CD4-positive, alpha-beta T cell (primary cell): Measurements from ENCODE around the gene CUL4B. TPM values are rescaled to one million over a fixed set of nuclear protein-coding genes. Genes with fewer than 3 reads are reported as not detected.

Experiments
- ATAC-seq: fragments of 200-7000 bp; cut with Tn5 transposase; one replicate; pipeline ENCODE4 v1.10.0; 2022; ENCODE audit warnings: mild to moderate bottlenecking; ENCODE audit not compliant: poor library complexity
- CTCF ChIA-PET: fragments of 350-600 bp; sonication (Branson Sonifier 250); formaldehyde crosslinking; loops from one replicate; lab custom pipeline; 2021; ENCODE audit warnings: antibody characterized with exemption, inconsistent platforms; lab: Charles Lee
- POLR2A ChIA-PET: fragments of 350-600 bp; sonication (Branson Sonifier 250); formaldehyde crosslinking; loops from one replicate; lab custom pipeline; 2021; ENCODE audit warnings: antibody characterized with exemption, inconsistent platforms; lab: Charles Lee
- DNase-seq, 14 experiments: peaks; one replicate each; pipeline ENCODE4 v3.0.0-alpha.2; 2013 to 2020; ENCODE audit warnings: mixed read lengths in 2 of 14
- H3K27ac ChIP-seq, 2 donors: one replicate each; pipeline versions ENCODE4 v1.5.1 to v1.7.0; 2013; ENCODE audit warnings: low read length in 2 of 2, low read depth in 1 of 2, mild to moderate bottlenecking in 1 of 2
- H3K27me3 ChIP-seq, 2 experiments: 1 replicate in 1 of 2; 2 replicates in 1 of 2; pipeline versions ENCODE4 v1.6.1 to v1.7.0; 2013; ENCODE audit warnings: low read length in 2 of 2, control low read depth in 1 of 2, mild to moderate bottlenecking in 1 of 2, moderate library complexity in 1 of 2; ENCODE audit not compliant: insufficient read depth in 2 of 2, control insufficient read depth in 1 of 2
- H3K36me3 ChIP-seq: one replicate; pipeline ENCODE4 v1.6.1; 2013; ENCODE audit warnings: low read length, control low read depth; ENCODE audit not compliant: insufficient read depth
- H3K4me1 ChIP-seq: one replicate; pipeline ENCODE4 v1.6.1; 2013; ENCODE audit warnings: low read length, control low read depth; ENCODE audit not compliant: insufficient read depth
- H3K4me3 ChIP-seq: one replicate; pipeline ENCODE4 v1.5.1; 2013; ENCODE audit warnings: mild to moderate bottlenecking, low read length, moderate library complexity
- H3K9me3 ChIP-seq, 2 experiments: 1 replicate in 1 of 2; 2 replicates in 1 of 2; pipeline versions ENCODE4 v1.6.1 to v1.7.0; 2013; ENCODE audit warnings: low read length in 2 of 2, mild to moderate bottlenecking in 2 of 2, control low read depth in 1 of 2, moderate library complexity in 1 of 2; ENCODE audit not compliant: control insufficient read depth in 1 of 2, insufficient read depth in 1 of 2
- H3K27ac Mint-ChIP-seq: one replicate; pipeline ENCODE4 v1.8.0; 2020; ENCODE audit warnings: mixed read lengths
- H3K27me3 Mint-ChIP-seq: one replicate; pipeline ENCODE4 v1.8.0; 2021; ENCODE audit warnings: mixed read lengths
- H3K36me3 Mint-ChIP-seq: one replicate; pipeline ENCODE4 v1.8.0; 2021; ENCODE audit warnings: low read depth, mixed read lengths
- H3K4me1 Mint-ChIP-seq: one replicate; pipeline ENCODE4 v1.8.0; 2021; ENCODE audit warnings: low read depth, mixed read lengths
- H3K4me3 Mint-ChIP-seq: one replicate; pipeline ENCODE4 v1.8.0; 2020; ENCODE audit warnings: mild to moderate bottlenecking, mixed read lengths
- H3K9me3 Mint-ChIP-seq: one replicate; pipeline ENCODE4 v1.8.0; 2020; ENCODE audit warnings: mixed read lengths
- intact Hi-C, 2 experiments: fragments of 100-400 bp; cut with DNase I in 1 of 2; cut with micrococcal nuclease in 1 of 2; formaldehyde crosslinking; loops; one replicate each; pipeline versions ENCODE4 v1.15.1 to v1.9.0; 2023 to 2025; cut with DNase I, micrococcal nuclease
- total RNA-seq, 174 experiments: library from RNA in 2 of 174; stranded (reverse) in 2 of 174; gene quantifications; one replicate each; pipeline ENCODE4 v1.2.3 and lab custom pipeline; 2021 to 2026
- TF ChIP-seq, protein P1 (sequence below): fragments of 200-600 bp; IDR thresholded peaks from one replicate; pipeline ENCODE4 v1.8.0; 2022; ENCODE audit warnings: antibody characterized with exemption, mild to moderate bottlenecking

CUL4B gene
- total RNA-seq, 2 experiments from 2014 or later = 32.1 to 34.1 TPM

DNA sequence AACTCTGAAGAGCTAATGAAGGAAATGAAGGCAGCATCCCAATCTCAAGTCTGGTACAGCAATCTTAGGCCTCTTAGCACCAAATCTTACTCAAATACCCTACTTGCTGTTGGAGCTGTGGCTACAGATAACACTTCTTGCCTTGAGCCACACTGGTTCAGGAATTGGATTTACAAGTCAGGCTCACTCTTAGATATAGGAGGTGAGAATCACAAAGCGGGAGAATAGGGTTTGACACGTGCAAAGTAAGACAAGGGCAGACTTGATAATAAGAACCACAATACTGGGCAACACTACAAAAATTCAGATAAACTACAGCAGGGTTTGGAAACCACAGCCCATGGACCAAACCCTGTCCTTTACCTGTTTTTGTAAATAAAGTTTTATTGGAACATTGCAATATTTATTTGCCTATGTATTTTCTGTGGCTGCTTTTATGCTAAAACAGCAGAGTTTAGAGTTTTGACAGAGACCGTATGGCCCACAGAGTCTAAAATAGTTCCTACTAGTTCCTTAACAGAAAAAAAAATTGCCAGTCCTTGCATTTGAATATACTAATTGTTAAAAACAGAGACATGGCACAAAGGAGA is 9.3 kb upstream of the CUL4B start:
- H3K4me3 ChIP-seq = no peak overlapping the region
- ChIA-PET CTCF (no interaction called here), POLR2A (interaction anchor here (1.3 to 1.5 kb wide), 2 partner anchors 9 to 10 kb away, joined by 5 to 10 read pairs; partner anchors contain the start of gene CUL4B)
- no peak overlapping the region for H3K27ac ChIP-seq
- no peak overlapping the region for H3K4me3 Mint-ChIP-seq
- TF ChIP-seq, protein P1, sequence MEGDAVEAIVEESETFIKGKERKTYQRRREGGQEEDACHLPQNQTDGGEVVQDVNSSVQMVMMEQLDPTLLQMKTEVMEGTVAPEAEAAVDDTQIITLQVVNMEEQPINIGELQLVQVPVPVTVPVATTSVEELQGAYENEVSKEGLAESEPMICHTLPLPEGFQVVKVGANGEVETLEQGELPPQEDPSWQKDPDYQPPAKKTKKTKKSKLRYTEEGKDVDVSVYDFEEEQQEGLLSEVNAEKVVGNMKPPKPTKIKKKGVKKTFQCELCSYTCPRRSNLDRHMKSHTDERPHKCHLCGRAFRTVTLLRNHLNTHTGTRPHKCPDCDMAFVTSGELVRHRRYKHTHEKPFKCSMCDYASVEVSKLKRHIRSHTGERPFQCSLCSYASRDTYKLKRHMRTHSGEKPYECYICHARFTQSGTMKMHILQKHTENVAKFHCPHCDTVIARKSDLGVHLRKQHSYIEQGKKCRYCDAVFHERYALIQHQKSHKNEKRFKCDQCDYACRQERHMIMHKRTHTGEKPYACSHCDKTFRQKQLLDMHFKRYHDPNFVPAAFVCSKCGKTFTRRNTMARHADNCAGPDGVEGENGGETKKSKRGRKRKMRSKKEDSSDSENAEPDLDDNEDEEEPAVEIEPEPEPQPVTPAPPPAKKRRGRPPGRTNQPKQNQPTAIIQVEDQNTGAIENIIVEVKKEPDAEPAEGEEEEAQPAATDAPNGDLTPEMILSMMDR = no peak
- H3K27me3 Mint-ChIP-seq = no peaks in the 10 kb centered on the region
- ATAC-seq (no peak), DNase-seq (no peak)
- H3K9me3 ChIP-seq = no peaks in the 10 kb centered on the region
- H3K4me1 Mint-ChIP-seq = peaks cover 9% of the 10 kb centered on the region
- no peak overlapping the region for H3K27ac Mint-ChIP-seq
- H3K36me3 Mint-ChIP-seq = no peaks in the 10 kb centered on the region
- intact Hi-C loops = loop anchor here in 1 of 2 experiments (2.0 kb wide), 1 partner anchor 19 kb away; no protein-coding TSS in a partner anchor
- no peaks in the 10 kb centered on the region for H3K36me3 ChIP-seq
- no peaks in the 10 kb centered on the region for H3K27me3 ChIP-seq
- H3K9me3 Mint-ChIP-seq = no peaks in the 10 kb centered on the region
- no peaks in the 10 kb centered on the region for H3K4me1 ChIP-seq

DNA sequence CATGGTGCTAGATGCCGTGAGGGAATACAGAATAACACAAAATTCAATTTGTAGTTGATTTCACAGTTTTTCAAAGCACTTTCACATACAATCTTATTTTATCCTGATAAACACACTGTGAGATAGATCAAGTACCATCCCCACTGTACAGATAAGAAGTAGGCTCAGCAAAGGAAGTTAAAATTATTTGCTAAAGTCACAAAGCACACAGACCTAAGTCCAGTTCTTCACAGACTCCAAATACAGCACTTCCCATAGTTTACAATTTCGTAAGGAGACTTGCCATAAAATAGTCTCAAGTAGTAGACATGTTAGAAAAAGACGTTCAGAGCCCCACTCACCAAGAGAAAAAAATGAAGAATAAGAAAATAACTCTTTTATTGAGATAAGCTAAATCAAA is 7.8 kb upstream of the CUL4B start:
- no peaks in the 10 kb centered on the region for H3K27me3 ChIP-seq
- H3K27ac ChIP-seq = no peak overlapping the region
- H3K9me3 ChIP-seq = no peaks in the 10 kb centered on the region
- POLR2A ChIA-PET = interaction anchor here (0.6 kb wide), 1 partner anchor 11 kb away, joined by 4 read pairs; no protein-coding TSS in a partner anchor
- no peak overlapping the region for H3K27ac Mint-ChIP-seq
- H3K4me3 ChIP-seq = no peak overlapping the region
- CTCF ChIA-PET = no interaction called here
- no peaks in the 10 kb centered on the region for H3K36me3 ChIP-seq
- H3K9me3 Mint-ChIP-seq = no peaks in the 10 kb centered on the region
- H3K4me1 ChIP-seq = no peaks in the 10 kb centered on the region
- H3K4me1 Mint-ChIP-seq = peaks cover 9% of the 10 kb centered on the region
- DNase-seq = no peak
- intact Hi-C loops = no loop called here
- H3K36me3 Mint-ChIP-seq = no peaks in the 10 kb centered on the region
- no peak overlapping the region for H3K4me3 Mint-ChIP-seq
- TF ChIP-seq, protein P1 = no peak
- no peak for ATAC-seq
- no peaks in the 10 kb centered on the region for H3K27me3 Mint-ChIP-seq

DNA sequence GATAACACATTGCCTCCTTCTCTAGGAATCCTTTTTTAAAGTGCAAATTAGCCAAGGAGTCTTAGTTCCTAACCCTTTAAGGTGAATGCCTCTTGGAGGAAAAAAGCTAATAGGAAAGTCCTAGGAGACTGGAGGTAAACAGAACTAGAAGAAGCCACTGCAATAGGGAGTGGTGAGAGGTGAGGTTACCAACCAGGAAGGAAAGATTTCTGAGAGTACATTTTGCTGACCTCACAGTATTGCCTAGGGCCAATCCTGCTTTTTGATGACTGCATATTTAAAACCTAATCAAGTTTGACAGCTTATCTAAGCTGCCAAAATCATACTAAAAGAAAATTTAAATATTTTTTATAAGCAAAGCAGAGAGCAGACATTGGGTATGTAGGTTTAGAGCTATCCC is 7.3 kb upstream of the CUL4B start:
- no peak for DNase-seq
- CTCF ChIA-PET = no interaction called here

More for the DNA sequence above, 7.3 kb upstream of the CUL4B start:
- Histone ChIP-seq H3K27me3 (no peaks in the 10 kb centered on the region), H3K4me3 (no peak overlapping the region), H3K4me1 (no peaks in the 10 kb centered on the region), H3K36me3 (no peaks in the 10 kb centered on the region), H3K9me3 (no peaks in the 10 kb centered on the region), H3K27ac (no peak overlapping the region)
- Mint-ChIP-seq H3K4me1 (peaks cover 9% of the 10 kb centered on the region), H3K36me3 (no peaks in the 10 kb centered on the region), H3K27ac (no peak overlapping the region), H3K27me3 (no peaks in the 10 kb centered on the region), H3K9me3 (no peaks in the 10 kb centered on the region), H3K4me3 (no peak overlapping the region)
- intact Hi-C loops = no loop called here
- no peak for ATAC-seq
- TF ChIP-seq, protein P1 = no peak
- POLR2A ChIA-PET = no interaction called here
